ENCODE results near the gene GOPC.

Gene GOPC

DNA sequence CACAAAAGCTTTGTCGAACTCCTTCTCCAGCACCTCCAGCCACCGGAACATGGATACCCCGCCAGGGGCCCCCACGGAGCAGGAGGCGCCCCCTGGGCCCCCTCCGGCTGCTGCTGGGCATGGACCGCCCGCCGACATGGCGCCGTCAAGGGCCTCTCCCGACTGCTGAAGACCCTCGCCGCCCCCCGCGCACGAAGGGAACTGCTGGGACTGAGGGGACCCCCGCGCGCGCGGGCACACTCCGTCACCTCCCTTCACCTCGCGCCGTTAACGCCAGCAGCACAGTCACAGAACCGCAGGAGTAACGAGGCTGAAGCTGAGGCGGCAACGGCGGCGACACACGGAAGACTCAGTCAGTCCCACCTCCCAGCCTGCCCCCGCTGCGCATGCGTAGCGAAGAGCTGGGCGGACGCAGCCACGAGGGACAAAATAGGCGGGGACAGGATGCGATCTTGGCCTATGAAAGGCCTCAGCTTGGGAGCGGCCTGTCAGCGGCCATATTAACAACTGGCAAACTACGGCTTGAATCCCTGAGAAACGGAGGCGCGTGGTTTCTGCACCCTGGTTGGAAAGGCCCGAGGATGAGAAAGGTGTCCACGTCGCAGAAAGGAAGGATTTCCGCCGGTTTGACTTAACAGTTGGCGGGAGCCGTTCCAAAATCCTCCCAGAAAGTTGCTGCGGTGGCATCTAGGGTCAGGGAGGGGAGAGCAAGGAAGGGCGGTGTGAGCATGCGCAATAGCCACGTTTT lies at the start of gene GOPC:
GOPC (minus strand) TSS at position 361 of the 748 bp plus-strand sequence; CDS start at position 138, 223 bp downstream.
- no peak for TF ChIP-seq GATA2 (IDR thresholded peaks at IDR 0.05; ENCODE audit: low read depth, low read length)
- TF ChIP-seq GATA3 (IDR thresholded peaks at IDR 0.05; ENCODE audit: low read depth, low read length): no peak

DNA sequence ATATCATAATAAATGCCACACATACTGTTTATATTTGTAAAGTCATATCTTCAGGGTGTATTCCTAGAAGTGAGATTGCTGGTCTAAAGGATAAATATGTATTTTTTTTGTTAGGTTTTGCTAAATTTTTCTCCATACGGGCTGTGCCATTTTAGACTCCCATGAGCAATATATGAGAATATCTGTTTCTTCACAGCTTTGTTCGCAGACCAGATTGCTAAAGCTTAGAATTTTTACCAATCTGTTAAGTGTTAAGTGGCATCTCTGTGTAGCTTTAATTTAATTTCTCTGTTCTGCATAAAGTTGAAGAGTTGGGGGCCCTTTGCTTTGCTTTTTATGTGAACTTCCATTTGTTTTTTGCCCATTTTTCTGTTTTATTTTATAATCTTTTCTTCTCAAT lies 40.7 kb upstream of the GOPC start:
- no peak for TF ChIP-seq GATA2 (IDR thresholded peaks at IDR 0.05; ENCODE audit: low read depth, low read length)
- no peak for TF ChIP-seq GATA3 (IDR thresholded peaks at IDR 0.05; ENCODE audit: low read depth, low read length)

DNA sequence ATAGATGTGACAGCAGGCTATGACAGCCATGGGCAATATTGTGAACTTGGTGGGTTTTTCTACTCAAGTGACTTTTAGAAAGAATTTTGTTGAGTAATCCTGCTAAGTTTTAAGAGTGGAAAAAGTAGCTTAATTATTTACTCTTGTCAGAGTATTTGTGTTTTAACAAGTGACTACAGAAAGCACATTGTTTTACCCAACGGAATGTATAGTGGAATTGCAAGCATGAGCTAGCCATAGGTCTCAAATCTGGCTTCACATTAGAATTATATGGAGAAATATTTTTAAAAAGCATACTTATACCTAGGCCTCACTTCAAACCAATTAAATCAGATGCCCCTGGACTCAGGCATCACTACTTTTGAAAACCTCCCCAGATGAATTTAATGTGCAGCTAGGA lies 35.5 kb upstream of the GOPC start:
- no peak for TF ChIP-seq GATA3 (IDR thresholded peaks at IDR 0.05; ENCODE audit: low read depth, low read length)
- no peak for TF ChIP-seq GATA2 (IDR thresholded peaks at IDR 0.05; ENCODE audit: low read depth, low read length)

DNA sequence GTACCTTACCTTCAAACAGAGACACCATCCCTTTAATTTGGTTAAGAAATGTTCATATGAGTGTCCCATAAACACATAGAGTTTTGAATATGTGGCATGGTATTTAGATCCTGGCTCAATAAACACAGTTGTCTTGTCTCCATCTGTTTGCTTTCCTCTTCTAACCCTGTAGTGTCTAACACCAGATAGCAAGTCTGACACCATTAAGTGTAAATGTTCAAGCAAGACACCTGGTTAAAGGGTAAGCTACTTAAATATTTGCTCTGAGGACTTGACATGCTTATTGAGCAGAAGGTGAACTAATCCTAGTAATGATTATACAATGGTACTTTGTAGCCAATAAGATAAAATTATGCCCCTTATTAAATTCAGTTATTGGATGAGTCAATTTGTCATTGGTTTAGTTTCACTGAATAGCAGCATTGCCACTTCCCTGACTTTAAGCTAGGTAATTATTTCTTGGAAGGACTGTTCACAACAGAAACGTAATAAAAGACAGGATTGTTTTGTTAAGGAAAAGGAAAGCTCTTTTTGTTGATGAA lies 26.9 kb upstream of the GOPC start:
- TF ChIP-seq GATA3 (IDR thresholded peaks at IDR 0.05; ENCODE audit: low read depth, low read length) (no peak), GATA2 (IDR thresholded peaks at IDR 0.05; ENCODE audit: low read depth, low read length) (no peak)

DNA sequence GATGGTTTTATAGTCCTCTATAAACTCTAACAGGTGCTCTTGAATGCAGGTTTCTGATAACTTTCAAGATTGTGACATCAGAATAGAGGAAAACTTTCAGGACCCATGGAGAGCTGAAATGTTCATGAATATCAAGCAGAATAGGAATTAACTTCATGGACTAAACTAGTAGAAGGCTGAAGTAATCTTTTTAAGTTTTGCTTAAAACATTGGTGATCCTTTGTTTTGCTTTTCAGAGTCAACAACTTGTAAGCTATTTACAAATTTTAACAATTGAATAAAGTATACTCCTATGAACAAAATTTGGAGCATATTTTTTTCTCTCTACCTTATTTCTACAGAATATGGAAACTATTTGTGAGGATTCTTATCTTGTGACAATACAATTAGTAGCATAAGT lies 25.2 kb upstream of the GOPC start:
- TF ChIP-seq GATA3 (IDR thresholded peaks at IDR 0.05; ENCODE audit: low read depth, low read length) (no peak), GATA2 (IDR thresholded peaks at IDR 0.05; ENCODE audit: low read depth, low read length) (no peak)

DNA sequence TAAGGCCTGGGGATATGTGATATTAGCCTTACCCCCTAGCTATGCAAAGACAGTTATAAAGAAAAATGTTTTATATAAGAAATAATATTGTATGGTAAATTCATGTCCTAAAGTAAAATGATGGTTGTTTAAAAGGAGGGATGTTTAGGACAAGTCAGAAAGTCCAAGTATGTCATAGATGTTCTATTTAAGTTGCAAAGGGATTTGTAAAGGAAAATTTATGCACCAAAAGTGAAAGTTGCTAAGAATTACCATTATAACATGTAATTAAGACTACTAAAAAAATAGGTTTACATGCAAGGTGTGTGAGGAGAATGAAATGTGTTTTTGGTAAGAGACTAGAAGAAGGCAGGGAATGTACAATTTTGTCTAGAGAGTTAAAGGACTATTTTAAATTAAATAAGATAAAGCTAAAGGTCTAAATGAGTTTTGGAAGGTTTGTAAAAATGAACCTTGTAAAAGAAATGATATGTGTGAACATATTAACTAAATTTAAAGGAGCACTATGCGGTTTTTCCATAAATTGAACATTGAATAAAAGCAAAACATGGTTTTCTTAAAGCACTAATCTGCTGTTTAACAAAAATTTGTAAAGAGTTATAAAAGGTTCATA lies 22.7 kb upstream of the GOPC start:
- TF ChIP-seq GATA3 (IDR thresholded peaks at IDR 0.05; ENCODE audit: low read depth, low read length) (no peak), GATA2 (IDR thresholded peaks at IDR 0.05; ENCODE audit: low read depth, low read length) (no peak)

DNA sequence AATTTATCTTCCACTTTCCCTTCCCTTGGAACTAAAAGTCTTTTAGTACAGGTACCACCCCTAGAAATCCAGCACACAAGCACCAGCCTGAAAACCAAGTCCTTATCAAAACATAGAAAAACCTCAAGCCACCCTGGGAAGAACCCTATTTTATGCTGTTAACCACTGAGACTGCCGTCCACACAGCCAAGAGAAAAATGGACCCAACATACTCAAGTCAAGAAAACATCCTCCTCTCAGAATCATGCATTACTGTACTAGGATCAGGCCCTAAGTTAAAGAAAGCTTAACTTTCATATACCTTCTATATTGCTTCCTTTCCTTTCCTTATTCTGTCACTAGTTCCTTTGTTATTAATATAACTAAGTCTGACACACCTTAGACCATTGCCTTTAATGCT lies 16.9 kb upstream of the GOPC start:
- TF ChIP-seq GATA2 (IDR thresholded peaks at IDR 0.05; ENCODE audit: low read depth, low read length) (no peak), GATA3 (IDR thresholded peaks at IDR 0.05; ENCODE audit: low read depth, low read length) (no peak)

DNA sequence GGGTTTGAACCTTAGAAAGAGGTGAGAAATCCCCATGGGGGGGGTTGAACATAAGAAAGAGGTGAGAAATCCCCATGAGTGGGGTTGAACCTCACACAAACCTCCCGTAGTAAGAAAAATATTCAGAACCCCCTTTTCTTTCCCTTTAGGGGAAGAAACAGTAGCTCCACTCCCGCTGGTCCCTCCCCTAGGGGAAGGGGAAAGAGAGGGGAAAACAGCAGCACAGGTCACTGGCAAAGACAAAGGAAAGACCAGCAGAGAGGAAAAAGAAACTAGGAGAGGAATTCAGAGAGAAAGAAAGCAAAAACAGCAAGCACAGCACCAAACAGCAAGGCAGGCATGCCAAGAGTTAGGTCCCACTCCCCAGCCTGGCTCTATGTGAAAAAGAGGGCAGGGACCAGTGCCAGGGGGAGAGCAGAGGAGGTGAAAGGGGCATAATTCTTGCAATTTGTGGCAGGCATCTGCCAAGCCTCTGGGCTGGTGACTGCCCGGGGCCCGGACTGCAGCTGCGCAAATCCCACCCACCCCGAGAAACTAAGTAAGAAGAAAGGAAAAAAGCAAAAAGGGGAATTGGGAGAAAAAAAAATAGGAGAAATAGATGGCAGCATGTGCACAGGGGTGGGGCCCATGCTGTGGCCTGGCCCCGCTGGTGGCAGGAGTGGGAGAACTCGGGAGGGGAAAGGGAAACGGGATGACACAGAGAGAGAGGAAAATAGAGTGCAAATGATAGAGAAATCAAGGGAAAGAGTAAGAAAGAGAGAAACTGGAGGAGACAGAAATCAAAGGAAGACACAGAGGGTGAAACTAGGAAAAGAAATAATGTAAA lies 15.1 kb upstream of the GOPC start:
- TF ChIP-seq GATA2 (IDR thresholded peaks at IDR 0.05; ENCODE audit: low read depth, low read length) (no peak), GATA3 (IDR thresholded peaks at IDR 0.05; ENCODE audit: low read depth, low read length) (no peak)

DNA sequence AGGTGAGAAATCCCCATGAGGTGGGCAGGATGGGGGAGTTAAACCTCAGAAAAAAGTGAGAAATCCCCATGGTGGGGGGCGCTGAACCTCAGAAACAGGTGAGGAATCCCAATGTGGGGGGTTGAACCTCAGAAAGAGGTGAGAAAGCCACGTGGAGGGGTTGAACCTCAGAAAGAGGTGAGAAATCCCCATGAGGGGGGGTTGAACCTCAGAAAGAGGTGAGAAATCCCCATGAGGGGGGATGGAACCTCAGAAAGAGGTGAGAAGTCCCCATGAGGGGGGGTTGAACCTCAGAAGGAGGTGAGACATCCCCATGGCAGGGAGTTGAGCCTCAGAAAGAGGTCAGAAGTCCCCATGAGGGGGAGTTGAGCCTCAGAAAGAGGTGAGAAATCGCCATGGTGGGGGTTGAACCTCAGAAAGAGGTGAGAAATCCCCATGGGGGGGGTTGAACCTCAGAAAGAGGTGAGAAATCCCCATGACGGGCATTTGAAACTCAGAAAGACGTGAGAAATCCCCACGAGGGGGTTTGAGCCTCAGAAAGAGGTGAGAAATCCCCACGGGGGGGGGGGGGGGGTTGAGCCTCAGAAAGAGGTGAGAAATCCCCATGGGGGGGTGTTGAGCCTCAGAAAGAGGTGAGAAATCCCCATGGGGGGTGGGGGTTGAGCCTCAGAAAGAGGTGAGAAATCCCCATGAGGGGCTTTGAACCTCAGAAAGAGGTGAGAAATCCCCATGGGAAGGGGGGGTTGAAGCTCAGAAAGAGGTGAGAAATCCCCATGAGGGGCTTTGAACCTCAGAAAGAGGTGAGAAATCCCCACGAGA lies 14.3 kb upstream of the GOPC start:
- TF ChIP-seq GATA2 (IDR thresholded peaks at IDR 0.05; ENCODE audit: low read depth, low read length) (no peak), GATA3 (IDR thresholded peaks at IDR 0.05; ENCODE audit: low read depth, low read length) (no peak)

DNA sequence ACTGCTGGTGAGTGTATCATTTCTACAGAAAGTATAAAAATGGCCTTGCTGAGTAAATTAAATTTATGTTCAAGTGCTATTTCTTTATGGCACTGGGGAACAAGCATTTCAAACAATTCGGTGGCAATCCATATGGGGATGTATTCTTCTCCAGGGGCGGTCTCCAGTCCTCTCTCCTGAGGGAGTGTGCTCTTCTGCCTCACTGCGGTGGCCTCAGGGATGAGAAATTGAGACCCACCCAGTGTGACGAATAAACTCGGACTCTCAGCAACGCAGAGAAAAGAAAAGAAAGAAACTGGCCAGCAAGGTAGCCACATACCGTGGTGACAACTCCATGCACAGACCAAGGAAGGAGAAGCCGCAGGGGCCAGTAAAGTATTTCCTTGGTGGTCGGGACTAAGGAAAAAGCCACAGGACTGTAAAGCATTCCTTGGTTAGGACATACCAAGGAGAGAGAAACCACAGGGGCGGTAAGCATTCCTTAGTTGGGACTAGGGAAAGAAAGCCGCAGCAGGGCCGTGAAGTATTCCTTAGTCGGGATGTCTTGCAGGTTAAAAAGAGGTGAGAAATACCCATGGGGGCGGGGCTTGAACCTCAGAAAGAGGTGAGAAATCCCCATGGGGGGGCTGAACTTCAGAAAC lies 13.6 kb upstream of the GOPC start:
- TF ChIP-seq GATA3 (IDR thresholded peaks at IDR 0.05; ENCODE audit: low read depth, low read length): no peak
- no peak for TF ChIP-seq GATA2 (IDR thresholded peaks at IDR 0.05; ENCODE audit: low read depth, low read length)

DNA sequence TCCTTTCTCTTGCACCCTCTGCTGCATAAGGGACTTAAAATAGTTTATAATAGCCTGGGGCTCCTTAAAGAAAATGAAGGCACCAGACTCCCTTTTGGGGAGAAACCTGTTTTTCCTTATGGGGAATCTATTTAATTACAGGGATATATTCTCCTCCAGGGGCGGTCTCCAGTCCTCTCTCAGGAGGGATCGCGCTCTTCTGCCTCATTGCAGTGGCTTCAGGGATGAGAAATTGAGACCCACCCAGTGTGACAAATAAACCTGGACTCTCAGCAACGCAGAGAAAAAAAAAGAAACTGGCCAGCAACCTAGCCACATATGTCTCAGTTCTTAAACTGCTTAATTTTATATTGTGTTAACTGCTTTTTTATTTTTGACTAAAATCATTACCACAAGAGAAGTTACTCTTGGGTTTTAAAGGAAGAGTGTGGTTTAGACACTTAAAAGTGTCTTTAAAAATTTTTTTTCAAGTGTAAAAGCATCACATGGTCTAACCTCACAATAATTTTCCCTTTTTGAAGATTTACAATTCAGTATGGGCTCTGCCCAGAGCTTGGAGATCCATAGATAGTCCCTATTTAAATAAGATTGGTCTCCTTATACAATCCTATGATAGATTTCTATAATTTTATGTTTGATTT lies 11.7 kb upstream of the GOPC start:
- TF ChIP-seq GATA2 (IDR thresholded peaks at IDR 0.05; ENCODE audit: low read depth, low read length) (no peak), GATA3 (IDR thresholded peaks at IDR 0.05; ENCODE audit: low read depth, low read length) (no peak)

DNA sequence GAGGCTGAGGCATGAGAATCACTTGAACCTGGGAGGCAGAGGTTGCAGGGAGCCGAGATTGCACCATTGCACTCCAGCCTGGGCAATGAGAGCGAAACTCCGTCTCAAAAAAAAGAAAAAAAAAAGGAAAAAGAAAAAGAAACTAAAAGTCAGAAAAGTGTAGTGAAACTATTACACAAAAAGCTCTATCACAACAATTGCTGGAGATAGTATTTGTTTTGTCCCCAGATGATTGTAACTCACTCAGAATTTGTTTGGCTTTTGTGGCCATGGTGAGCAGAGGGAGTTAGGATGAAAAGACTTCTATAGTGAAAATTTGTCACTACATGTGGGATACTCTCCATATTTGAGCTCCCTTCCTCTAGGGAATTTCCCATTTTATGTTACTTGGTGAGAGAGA lies 5.2 kb upstream of the GOPC start:
- no peak for TF ChIP-seq GATA3 (IDR thresholded peaks at IDR 0.05; ENCODE audit: low read depth, low read length)
- TF ChIP-seq GATA2 (IDR thresholded peaks at IDR 0.05; ENCODE audit: low read depth, low read length): no peak
